ENCODE results near the gene DTWD1.
"Not testable (repeated sequence)": the region's sequence is repeated elsewhere in the genome, so short reads cannot be mapped to it uniquely, and the experiment has no call there.

Gene DTWD1

DNA sequence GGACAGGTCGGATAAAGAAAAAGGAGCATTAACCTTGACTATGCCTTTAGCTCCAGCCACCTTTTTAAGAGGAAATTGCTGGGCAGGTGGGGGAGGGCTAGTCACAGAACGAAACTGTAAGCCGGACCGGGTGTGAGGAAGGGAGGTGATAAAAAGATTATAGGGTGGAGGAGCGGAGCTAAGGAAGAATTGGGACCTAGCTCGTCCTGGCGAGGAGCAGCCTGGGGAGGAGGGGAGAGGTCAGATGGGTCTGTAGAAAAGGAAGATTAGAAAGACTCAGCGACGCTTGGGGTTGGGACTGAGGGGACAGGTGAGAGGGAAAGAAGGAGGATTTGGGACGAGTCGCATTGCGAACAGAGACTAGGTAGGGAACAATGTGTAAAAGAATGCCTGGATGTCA is 82.1 kb downstream of the DTWD1 start:
- DNase-seq; in situ Hi-C loops (cut with MboI; ENCODE audit: low pct_unique_long_range_greater_than_20kb, low sequenced_read_pairs): not testable (repeated sequence)
